Glomerular visceral epithelial cell (primary cell): Measurements from ENCODE around the gene ST6GALNAC3.

Experiments used
- DNase-seq: peaks from one replicate; pipeline ENCODE4 v3.0.0-alpha.2; 2016; ENCODE audit errors: extremely low spot score

The ST6GALNAC3 gene

GRCh38 chr1:76583235-76583868, 508.8 kb downstream of the ST6GALNAC3 start:
- DNase-seq, result no peak

GRCh38 chr1:76583875-76584477, 509.4 kb downstream of the ST6GALNAC3 start:
- DNase-seq, result no peak

GRCh38 chr1:76585980-76586674, 511.6 kb downstream of the ST6GALNAC3 start:
- DNase-seq, result no peak

GRCh38 chr1:76587212-76587611, 512.7 kb downstream of the ST6GALNAC3 start:
- no peak for DNase-seq

- no peak for DNase-seq
Observed at GRCh38 chr1:76591461-76591860, 516.9 kb downstream of the ST6GALNAC3 start.

DNA sequence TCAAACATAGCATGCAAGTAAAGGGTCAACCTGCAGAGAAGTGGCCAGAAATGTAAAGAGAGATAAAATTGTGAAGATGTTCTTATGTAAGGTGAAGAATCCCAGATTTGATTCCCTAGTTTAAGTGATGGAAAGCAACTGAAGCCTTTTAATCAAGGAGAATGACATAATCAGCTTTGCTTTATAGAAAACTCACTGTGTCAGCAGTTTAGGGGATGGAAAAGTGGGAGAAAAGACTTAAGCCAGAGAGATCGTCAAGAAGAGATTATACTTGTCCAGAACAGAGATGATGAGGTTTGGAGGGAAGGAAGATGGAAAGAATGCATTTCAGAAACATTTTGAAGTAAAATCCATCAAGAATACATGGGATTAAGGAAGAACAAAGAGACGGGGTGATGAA, 517.4 kb downstream of the ST6GALNAC3 start:
- no peak for DNase-seq

DNA sequence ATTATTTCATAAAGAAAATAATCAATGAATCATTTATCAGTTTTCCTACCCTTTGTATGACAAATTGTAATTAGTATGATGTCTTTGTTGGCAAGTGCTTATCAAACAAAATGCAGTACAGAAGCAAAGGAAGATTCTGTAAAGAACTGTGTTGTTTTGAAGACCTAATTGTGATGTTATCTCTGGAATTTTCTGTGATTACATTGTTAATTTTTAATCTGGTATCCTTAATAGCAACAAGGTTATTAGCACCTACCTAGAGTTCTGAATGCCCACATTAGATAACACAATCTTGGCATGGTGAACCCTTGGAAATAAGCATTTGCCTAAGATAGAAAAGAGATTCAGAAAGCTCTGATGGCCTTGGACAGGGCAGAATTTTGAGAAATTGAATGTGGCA, 518.6 kb downstream of the ST6GALNAC3 start:
- no peak for DNase-seq

GRCh38 chr1:76593618-76594017, 519.1 kb downstream of the ST6GALNAC3 start:
- DNase-seq, result no peak

GRCh38 chr1:76595024-76595423, 520.5 kb downstream of the ST6GALNAC3 start:
- no peak for DNase-seq

DNA sequence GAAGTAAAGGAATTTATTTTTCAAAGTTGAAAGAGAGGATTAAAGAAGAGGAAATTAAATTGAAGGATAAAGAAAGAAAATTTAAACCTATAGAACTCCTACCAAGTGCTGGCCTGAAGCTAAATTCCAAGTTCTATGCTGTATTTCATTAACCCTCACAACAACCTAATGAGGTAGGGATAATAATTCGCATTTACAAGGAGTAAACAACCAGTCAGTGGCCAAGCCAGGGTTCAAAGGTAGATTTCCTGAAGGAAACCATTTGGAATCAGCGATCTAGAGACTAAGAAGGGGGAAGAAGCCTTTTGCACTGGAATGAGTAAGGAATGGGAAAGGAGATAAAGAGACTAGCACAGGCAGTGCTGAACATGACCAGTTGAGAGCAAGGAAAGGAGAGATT, 526.9 kb downstream of the ST6GALNAC3 start:
- DNase-seq, result no peak

DNA sequence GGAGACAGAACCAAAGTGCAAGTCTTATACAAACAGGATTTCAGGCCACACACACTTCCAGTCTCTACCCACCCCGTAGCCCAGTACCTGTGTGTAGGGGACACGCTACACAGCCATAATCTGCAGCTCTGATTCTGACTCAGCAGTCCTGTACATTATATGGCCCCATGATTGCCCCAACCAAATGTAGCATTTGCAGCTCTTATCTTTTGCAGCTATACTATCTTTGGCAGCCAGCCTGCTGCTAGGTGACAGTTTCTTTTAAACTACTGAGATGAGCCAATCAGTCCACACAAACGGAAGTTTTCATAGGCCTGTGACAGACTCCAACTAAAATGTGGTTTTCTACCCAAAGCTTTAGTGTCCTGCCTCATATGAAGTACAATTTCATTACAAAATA, 533.2 kb downstream of the ST6GALNAC3 start:
- DNase-seq, result no peak

- no peak for DNase-seq
Observed at GRCh38 chr1:76611770-76612445, 537.4 kb downstream of the ST6GALNAC3 start.

- DNase-seq, result no peak
Observed at GRCh38 chr1:76613886-76614285, 539.3 kb downstream of the ST6GALNAC3 start.

DNA sequence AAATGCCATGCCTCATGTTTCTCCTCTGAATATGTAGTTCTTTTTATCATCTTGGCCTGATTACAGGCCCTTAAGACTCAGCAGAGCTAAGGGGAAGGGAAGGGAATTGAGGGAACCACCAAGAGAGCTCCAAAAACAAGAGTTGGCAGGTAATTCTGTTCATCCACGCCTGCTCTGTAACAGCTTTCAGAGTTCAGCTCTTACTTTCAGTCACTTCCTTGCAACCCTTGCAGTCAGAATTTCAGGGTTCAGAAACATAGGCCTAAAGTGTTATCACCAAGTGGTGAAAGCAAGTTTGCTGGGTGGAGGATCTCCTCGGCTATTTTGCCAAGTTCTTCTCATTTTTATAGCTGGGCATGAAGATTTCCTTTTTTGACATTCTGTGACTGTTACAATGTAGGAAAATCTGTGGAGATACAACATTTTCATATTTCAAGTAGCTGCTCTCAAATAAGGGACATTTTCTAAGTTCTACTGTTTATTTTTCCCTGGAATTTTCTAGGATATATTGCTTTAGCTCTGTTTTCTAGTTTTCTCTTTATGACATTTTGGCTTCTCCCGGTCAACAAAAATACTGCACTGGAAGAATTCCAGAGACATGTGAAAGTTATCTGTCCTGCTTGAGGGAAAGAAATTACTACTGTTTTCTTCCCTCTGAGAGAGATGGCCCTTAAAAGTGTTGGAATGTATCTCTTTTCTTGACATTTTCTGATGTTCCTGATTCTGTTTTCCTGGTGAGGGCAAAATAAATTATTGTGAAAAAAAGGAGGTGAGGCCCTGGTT, 540.9 kb downstream of the ST6GALNAC3 start:
- DNase-seq, result no peak

DNA sequence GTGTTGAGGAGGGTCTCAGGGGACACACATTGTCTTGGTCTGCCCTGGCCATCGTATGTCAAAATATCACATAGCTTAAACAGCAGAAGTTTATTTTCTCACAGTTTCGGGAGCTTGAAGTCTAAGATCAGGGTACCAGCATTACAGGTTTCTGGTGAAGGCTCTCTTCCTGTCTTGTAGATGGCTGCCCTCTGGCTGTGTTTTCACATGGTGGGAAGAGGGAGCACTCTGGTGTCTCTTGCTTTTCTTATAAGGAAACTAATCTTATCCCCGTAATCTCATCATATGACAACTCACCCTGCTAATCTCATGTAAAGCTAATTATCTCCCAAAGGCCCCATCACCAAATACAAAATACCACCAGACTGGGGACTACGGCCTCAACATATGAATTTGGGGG, 545.8 kb downstream of the ST6GALNAC3 start:
- DNase-seq, result no peak

- DNase-seq, result no peak
Observed at GRCh38 chr1:76622774-76623528, 548.4 kb downstream of the ST6GALNAC3 start.

DNA sequence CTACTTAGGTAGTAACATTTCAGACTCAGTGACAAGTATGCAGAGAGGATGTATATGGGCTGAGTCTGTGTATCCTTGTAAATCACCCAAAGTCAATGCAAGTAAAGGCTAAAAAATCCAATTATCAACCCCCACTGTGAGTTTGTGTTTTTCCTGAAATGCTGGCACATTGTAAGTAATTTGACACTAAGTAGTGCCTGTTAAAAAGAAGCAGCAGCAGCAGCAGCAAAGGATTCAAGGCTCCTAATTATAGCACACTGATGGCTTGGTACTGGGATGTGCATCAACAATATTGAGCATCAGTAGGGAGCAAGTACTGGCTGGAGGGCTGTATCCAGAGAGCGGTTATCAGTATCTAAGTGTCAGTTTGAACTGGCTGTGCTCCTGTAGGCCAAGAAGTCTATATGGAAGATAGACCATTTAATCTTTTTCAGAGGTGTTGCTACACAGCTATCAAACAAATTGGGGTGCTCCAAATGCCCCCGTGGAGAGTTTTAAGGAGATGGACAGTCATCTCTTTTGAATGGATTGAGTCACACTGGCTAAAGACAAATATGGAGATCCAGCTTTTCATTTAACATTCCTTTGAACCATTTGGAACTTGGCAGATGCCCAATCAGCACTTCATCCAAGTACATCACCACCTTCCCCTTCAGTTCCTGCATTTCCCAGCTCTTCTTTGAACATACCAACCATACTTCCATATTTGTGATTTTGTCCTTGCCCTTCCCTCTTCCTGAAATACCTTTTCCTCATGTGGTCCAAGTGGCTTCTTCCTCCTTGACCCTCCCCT, 551.5 kb downstream of the ST6GALNAC3 start:
- DNase-seq, result no peak

DNA sequence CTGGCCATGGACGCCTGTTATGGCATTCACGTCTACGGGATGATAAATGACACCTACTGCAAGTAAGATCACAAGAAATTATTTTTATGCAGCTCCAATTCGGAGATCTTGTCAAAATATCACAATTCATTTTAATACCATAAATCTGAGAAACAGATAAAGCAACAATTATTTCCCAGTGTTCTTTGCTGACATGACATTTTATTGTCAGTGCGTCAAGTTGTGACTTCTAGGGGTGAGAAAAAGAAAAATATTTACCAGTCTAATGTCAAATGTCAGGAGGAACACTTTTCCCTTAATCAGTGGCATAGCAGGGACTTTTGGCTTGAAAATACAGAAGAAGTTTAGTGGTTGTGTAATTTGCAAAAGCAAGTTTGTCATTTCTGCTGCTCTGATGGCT, 553.0 kb downstream of the ST6GALNAC3 start:
- DNase-seq, result no peak

- DNase-seq, result no peak
Observed at GRCh38 chr1:76627901-76628300, 553.4 kb downstream of the ST6GALNAC3 start.

- DNase-seq, result no peak
Observed at GRCh38 chr1:76632136-76632535, 557.6 kb downstream of the ST6GALNAC3 start.
